GM18511 (cell line): ENCODE data around the gene NDUFB7.
"Not testable (repeated sequence)": the region's sequence is repeated elsewhere in the genome, so short reads cannot be mapped to it uniquely, and the experiment has no call there.

Experiments
- ATAC-seq: cut with Tn5 transposase; IDR thresholded peaks from one replicate; pipeline ENCODE4 v1.9.1; 2021; ENCODE audit warnings: mild to moderate bottlenecking, moderate library complexity; ENCODE audit not compliant: unreplicated experiment

Gene NDUFB7

GRCh38 chr19:14575428-14575980 is 3.6 kb upstream of the NDUFB7 start:
- no peak for ATAC-seq

GRCh38 chr19:14570864-14571527 is 870 bp downstream of the NDUFB7 start:
- ATAC-seq, result no peak

- ATAC-seq, result no peak
Measured at GRCh38 chr19:14567079-14567478, 4.8 kb downstream of the NDUFB7 start.

GRCh38 chr19:14566712-14567077 is 5.2 kb downstream of the NDUFB7 start:
- no peak for ATAC-seq

GRCh38 chr19:14565765-14566711 is 5.8 kb downstream of the NDUFB7 start:
- no peak for ATAC-seq

- no peak for ATAC-seq
Measured at GRCh38 chr19:14565298-14565679, 6.6 kb downstream of the NDUFB7 start.

- not testable (repeated sequence) for ATAC-seq
Measured at GRCh38 chr19:14564652-14565297, 7.1 kb downstream of the NDUFB7 start.

GRCh38 chr19:14563989-14564651 is 7.7 kb downstream of the NDUFB7 start:
- ATAC-seq, result no peak

- ATAC-seq, result no peak
Measured at GRCh38 chr19:14563590-14563926, 8.3 kb downstream of the NDUFB7 start.

- ATAC-seq, result no peak
Measured at GRCh38 chr19:14562660-14563589, 8.9 kb downstream of the NDUFB7 start.

GRCh38 chr19:14561847-14562351 is 10.0 kb downstream of the NDUFB7 start:
- ATAC-seq, result no peak

GRCh38 chr19:14561249-14561648 is 10.6 kb downstream of the NDUFB7 start:
- ATAC-seq, result no peak

GRCh38 chr19:14560776-14561108 is 11.1 kb downstream of the NDUFB7 start:
- ATAC-seq, result no peak

- ATAC-seq, result no peak
Measured at GRCh38 chr19:14559916-14560775, 11.7 kb downstream of the NDUFB7 start.

- ATAC-seq, result no peak
Measured at GRCh38 chr19:14558370-14559066, 13.3 kb downstream of the NDUFB7 start.

GRCh38 chr19:14556662-14557188 is 15.1 kb downstream of the NDUFB7 start:
- peak; percentile 73 for ATAC-seq

GRCh38 chr19:14555918-14556661 is 15.8 kb downstream of the NDUFB7 start:
- ATAC-seq, result peak; percentile 11
